Body of pancreas (tissue), 4 donors: ENCODE data around the gene PNMA6E. TPM values are rescaled to one million over a fixed set of nuclear protein-coding genes. Genes with fewer than 3 reads are reported as not detected.
A peak's percentile ranks its signal among the peaks of the same experiment; 100 is the strongest.

Source experiments
- ATAC-seq: fragments of 150-250 bp; one replicate; pipeline ENCODE4 v1.9.1; 2016
- DNase-seq, 4 donors: peaks; one replicate each; pipeline ENCODE4 v3.0.0-alpha.2; 2019
- H3K27ac ChIP-seq, 4 donors: fragments of 200-600 bp; sonication (generic); 1 replicate in 3 of 4; 2 replicates in 1 of 4; pipeline versions ENCODE4 v1.5.1 to v1.6.1; 2016 to 2019; ENCODE audit warnings: mild to moderate bottlenecking in 1 of 4, mixed read lengths in 1 of 4, moderate library complexity in 1 of 4
- H3K27me3 ChIP-seq, 2 donors: fragments of 200-600 bp; sonication (generic); one replicate each; pipeline ENCODE4 v1.6.0; 2016; ENCODE audit warnings: mild to moderate bottlenecking in 1 of 2
- H3K36me3 ChIP-seq, 2 donors: fragments of 200-600 bp; sonication (generic); replicated peaks in 1 of 2; 2 replicates each; pipeline ENCODE4 v1.5.1; 2016; ENCODE audit warnings: low read depth in 2 of 2; ENCODE audit not compliant: insufficient read depth in 1 of 2
- H3K4me1 ChIP-seq: fragments of 200-600 bp; sonication (generic); one replicate; pipeline ENCODE4 v1.6.0; 2016
- H3K4me3 ChIP-seq, 2 donors: fragments of 200-600 bp; sonication (generic); 1 replicate in 1 of 2; 2 replicates in 1 of 2; pipeline ENCODE4 v1.5.1; 2016 to 2019
- H3K9me3 ChIP-seq, 3 donors: fragments of 200-600 bp; sonication (generic); 1 replicate in 2 of 3; 2 replicates in 1 of 3; pipeline ENCODE4 v1.5.1; 2016
- POLR2A ChIP-seq, 3 donors: fragments of 450-650 bp; IDR thresholded peaks; one replicate each; pipeline ENCODE4 v1.6.1; 2016; ENCODE audit warnings: antibody characterized with exemption in 3 of 3, mild to moderate bottlenecking in 2 of 3
- WGBS, 2 donors: methylation state at CpG; one replicate each; pipeline ENCODE4 v1.1.5; 2017; 5-methylcytosine and 5-hydroxymethylcytosine counted together
- intact Hi-C: fragments of 100-400 bp; cut with DNase I; formaldehyde crosslinking; loops from one replicate; pipeline ENCODE4 v1.15.1; 2023
- total RNA-seq, 2 donors: library from RNA; depleted of rRNA; stranded (reverse); fragments of >200 nt; gene quantifications; one replicate each; pipeline ENCODE4 v1.1.0, GENCODE V29; 2016
- TF ChIP-seq, protein P1 (sequence below), 7 experiments: fragments of 450-650 bp in 4 of 7; fragments of 200-600 bp in 3 of 7; sonication (generic) in 3 of 7; IDR thresholded peaks; one replicate each; pipeline ENCODE4 v1.5.1; 2016 to 2019; ENCODE audit warnings: antibody characterized with exemption in 7 of 7

The PNMA6E gene
- total RNA-seq, 2 donors from 2014 or later: not detected

DNA sequence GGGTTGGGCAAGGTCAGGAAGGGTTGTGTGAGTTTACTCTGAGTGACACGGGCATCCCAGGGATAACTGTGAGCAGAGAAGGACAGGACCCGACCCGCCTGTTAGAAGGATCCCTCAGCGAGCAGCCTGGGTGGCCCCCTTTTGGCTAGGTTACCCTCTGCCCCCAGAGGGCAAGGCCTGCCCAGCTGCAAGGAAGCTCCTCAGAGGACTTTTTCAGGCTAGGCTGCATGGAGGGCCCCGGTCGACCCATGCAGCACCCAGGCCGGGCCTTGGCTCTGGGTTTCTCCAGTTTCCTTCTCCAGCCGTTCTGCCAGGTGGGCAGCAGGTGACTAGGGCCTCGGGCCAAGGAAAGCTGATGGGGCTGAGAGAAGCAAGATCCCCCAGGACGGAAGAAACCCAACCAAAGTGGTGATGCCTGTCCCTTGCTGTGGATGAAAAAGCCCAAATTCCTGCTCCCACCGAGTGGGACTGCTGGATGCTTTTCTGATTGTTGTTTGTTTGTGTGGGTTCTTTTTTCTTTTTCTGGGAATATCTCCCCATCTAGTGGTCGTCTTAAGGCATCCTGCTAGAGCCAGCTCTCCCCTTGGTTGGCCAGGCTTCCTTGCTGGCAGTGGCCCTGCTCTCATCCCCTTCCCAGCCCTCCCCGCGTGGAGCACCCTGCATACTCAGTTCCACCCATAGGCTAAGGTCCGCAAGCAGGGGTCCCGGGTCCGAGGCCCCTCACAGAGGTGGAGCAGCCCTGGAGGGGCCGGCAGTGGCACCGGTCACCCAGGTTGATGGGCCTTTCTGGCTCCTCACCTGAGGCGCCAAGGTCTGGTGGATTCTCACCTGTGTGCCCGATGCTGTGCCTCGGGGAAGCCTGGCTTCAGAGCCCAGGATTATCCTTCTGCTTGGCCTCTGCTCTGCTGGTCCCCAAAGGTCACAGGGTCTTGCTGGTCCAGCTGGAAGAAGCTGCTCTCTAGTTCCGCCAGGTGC, 11.9 kb upstream of the PNMA6E start:
- DNase-seq (no peak), ATAC-seq (no peak)
- WGBS, 2 donors: 50 to 73% methylated on average over 1 to 20 of the region's 23 CpGs
- Histone ChIP-seq H3K27ac (no peak overlapping the region), H3K36me3 (no peaks in the 10 kb centered on the region), H3K9me3 (no peaks in the 10 kb centered on the region), H3K4me3 (no peak overlapping the region), H3K4me1 (peaks cover 8% of the 10 kb centered on the region), H3K27me3 (no peaks in the 10 kb centered on the region)
- no peak for TF ChIP-seq POLR2A (IDR thresholded peaks at IDR 0.05)
- TF ChIP-seq, protein P1, sequence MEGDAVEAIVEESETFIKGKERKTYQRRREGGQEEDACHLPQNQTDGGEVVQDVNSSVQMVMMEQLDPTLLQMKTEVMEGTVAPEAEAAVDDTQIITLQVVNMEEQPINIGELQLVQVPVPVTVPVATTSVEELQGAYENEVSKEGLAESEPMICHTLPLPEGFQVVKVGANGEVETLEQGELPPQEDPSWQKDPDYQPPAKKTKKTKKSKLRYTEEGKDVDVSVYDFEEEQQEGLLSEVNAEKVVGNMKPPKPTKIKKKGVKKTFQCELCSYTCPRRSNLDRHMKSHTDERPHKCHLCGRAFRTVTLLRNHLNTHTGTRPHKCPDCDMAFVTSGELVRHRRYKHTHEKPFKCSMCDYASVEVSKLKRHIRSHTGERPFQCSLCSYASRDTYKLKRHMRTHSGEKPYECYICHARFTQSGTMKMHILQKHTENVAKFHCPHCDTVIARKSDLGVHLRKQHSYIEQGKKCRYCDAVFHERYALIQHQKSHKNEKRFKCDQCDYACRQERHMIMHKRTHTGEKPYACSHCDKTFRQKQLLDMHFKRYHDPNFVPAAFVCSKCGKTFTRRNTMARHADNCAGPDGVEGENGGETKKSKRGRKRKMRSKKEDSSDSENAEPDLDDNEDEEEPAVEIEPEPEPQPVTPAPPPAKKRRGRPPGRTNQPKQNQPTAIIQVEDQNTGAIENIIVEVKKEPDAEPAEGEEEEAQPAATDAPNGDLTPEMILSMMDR (IDR thresholded peaks at IDR 0.05): no peak
- intact Hi-C loops: no loop called here

DNA sequence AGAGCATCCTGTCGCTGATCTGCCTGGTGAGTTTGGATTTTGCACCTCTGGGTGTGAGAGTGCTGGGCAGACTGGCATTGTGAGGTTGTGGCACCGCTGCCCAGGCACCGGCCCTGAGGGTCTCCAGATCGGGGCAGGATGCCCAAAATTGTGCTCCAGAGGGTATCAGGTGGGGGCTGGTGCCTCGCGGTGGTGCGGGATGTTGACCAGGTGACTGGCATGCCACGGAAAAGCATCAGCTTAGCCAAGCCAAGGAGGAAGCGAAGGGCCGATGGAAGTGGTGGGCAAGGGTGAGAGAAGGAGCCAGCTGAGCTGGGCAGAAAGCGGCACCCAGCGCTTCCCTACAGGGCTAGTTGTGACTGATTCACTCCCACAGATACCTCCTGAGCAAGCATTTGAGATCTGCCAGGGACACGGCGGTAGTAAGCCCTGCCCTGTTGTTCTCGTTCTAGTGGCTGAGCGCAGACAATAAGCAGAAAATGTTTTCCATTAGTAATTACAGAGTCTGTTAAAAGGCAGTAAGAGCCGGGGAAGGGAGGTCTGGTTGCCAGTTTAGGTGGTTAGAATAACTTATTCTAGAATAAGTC, 10.9 kb upstream of the PNMA6E start:
- WGBS, 2 donors: 49 to 60% methylated on average over 13 to 17 of the region's 17 CpGs
- TF ChIP-seq, protein P1 (IDR thresholded peaks at IDR 0.05): no peak
- no peak for TF ChIP-seq POLR2A (IDR thresholded peaks at IDR 0.05)
- Histone ChIP-seq H3K4me3 (no peak overlapping the region), H3K9me3 (no peaks in the 10 kb centered on the region), H3K36me3 (no peaks in the 10 kb centered on the region), H3K4me1 (peaks cover 8% of the 10 kb centered on the region), H3K27me3 (no peaks in the 10 kb centered on the region), H3K27ac (no peak overlapping the region)
- intact Hi-C loops: no loop called here
- DNase-seq: no peak
- ATAC-seq: no peak

DNA sequence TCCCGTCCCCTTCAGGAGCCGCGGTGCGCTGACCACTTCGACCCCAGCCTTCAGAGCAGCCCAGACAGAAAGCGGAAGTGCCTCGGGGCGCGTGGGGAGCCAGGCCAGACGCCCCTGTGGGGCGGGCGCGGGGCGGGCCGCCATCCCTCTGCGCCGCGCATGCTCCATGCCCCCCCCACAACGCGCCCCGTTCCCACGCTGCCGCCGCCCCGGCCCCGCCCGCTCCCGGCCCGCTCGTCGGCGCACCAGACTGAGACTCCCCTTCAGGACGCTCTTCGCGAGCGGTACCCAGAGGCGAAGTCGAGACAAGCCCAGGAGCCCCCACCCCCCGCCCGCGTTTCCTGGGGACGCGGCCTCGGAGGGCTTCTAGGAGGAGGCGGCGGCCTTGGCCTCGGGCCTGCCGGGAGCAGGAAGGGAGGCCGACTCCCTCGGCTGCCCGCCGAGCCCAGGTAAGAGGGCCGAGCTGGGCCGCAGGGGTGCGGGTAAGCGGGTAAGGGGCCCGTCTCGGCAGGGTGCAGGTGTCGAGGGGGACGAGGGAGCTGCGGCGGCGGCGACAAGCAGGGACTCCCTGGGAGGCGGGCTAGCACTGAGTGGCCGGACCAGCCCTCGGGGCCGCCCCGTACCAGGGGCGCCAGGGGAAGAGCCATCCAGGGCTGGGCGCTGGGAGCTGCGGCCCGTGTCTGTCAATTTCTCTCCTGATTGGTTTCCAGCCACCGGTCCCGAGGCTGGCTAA, 10.3 kb upstream of the PNMA6E start, which contains the start of gene ZFP92:
Gene ZFP92 (plus strand): TSS at position 218 of the 733 bp plus-strand sequence. CDS start 6,851 bp downstream, outside the sequence.
- H3K27me3 ChIP-seq: no peaks in the 10 kb centered on the region
- no peaks in the 10 kb centered on the region for H3K36me3 ChIP-seq
- H3K4me1 ChIP-seq: peaks cover 8% of the 10 kb centered on the region
- 5% methylated on average over 17 of the region's 75 CpGs; no CpG with 5 or more reads in 1 of the 2 donors for WGBS, 2 donors
- DNase-seq: peak in 3 of 4 donors; percentile 12 to 30 (median 13)
- no peak for TF ChIP-seq POLR2A (IDR thresholded peaks at IDR 0.05)
- TF ChIP-seq, protein P1 (IDR thresholded peaks at IDR 0.05): no peak
- intact Hi-C loops: no loop called here
- no peak within 1 kb of the TSS for H3K27ac ChIP-seq
- H3K4me3 ChIP-seq: no peak within 1 kb of the TSS
- peak; percentile 54 for ATAC-seq
- H3K9me3 ChIP-seq: no peaks in the 10 kb centered on the region

DNA sequence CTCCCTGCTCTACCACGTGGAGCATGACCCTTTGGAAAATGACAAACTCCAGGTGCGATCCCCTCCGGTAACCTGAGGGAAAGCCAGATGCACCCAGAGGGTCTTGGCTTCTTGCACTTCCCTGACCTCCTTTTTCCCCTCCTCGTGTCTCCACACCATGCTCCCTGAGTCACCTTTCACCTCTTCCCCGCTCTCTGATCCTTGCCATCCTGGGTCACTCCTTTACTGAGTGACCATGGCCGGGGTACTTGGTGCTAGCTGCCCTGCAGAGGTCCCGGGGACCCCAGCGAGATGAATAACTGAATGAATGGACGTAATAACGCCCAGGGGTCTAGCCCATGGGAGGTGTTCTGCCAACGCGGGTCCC, 9.7 kb upstream of the PNMA6E start:
- WGBS, 2 donors: 58 to 69% methylated on average over 8 to 9 of the region's 12 CpGs
- H3K9me3 ChIP-seq: no peaks in the 10 kb centered on the region
- no peaks in the 10 kb centered on the region for H3K27me3 ChIP-seq
- no peaks in the 10 kb centered on the region for H3K36me3 ChIP-seq
- no peak overlapping the region for H3K4me3 ChIP-seq
- TF ChIP-seq, protein P1 (IDR thresholded peaks at IDR 0.05): no peak
- no peak for TF ChIP-seq POLR2A (IDR thresholded peaks at IDR 0.05)
- no peak for DNase-seq
- H3K27ac ChIP-seq: no peak overlapping the region
- intact Hi-C loops: no loop called here
- ATAC-seq: no peak
- H3K4me1 ChIP-seq: peaks cover 8% of the 10 kb centered on the region
